HG02852 (cell line): Measurements from ENCODE around the gene KRR1.
A peak's percentile ranks its signal among the peaks of the same experiment; 100 is the strongest.
"Not testable (repeated sequence)": the region's sequence is repeated elsewhere in the genome, so short reads cannot be mapped to it uniquely, and the experiment has no call there.

Experiments used
- ATAC-seq: cut with Tn5 transposase; IDR thresholded peaks from one replicate; pipeline ENCODE4 v1.9.1; 2021; ENCODE audit warnings: mild to moderate bottlenecking, moderate library complexity; ENCODE audit not compliant: unreplicated experiment

KRR1 gene

DNA sequence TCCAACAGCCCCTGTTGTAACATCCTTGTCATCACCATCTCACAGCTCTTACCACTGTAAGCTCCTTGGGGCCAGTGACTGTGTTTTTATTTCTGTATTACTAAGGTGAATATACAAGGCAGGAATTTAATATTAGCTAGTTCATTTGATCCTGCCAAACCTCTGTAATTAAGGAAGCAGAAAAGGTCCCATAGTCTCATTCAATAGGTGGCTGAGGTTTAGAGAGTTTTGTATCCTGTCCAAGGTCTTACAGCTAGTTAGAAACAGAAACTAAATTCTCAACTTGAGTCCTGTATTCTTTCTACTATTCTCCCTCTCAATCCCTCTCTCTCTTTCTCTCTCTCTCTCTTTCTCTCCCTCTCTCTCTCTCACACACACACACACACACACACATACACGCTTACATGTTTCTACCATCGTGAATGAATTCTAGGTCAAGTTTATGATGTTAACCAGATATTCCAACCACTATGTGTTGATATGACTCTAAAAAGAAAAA is 31.4 kb downstream of the KRR1 start:
- ATAC-seq = peak; percentile 30

DNA sequence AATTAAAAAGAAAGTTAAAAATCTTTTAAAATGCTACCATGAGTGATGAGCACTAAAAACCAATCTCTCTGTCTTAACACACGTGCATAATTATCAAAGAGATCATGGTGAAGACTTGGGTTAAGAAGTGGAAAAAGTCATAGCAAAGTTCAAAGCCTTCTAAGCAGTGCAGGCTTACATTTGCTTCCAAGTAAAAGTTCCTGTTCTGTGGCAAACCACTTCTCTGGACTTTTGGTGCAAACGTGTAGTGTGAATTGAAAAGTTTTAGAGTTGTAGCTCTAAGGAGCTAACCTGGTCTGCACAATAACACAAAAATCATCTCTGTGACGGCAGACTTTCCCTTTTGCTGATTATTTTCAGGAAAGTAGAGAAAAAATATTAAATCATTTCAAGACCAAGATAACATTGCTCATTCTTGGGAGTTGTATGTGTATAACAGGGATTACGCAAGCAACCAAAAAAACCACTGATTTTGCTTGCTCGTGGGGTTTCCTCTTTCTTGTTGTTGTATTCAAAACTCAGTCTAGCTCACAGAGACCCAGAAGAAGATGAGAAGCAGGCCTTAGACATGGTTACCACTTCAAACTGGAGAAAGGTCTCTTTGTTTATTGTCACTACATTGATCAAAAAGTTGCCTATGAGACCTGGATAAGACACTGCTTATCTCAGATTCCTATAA is 33.2 kb downstream of the KRR1 start:
- ATAC-seq = peak; percentile 23

DNA sequence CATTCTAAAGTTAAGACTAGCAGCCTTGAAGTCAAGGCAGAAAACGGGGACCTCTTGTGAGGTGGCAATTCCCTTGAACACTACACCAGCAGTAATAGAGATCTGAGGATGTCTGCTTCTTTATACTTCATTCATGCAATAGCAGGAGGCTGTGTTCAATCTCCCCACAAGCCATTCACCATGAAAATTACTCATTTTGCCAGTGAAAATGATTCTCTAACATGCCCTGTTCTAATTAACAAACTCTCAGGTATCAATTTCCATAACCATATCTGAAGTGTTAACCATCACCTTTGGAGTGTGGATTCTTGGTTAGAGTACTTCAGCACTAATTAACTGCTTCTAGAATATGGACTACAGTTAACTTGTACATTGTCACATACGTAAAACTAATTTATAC is 34.3 kb downstream of the KRR1 start:
- no peak for ATAC-seq

DNA sequence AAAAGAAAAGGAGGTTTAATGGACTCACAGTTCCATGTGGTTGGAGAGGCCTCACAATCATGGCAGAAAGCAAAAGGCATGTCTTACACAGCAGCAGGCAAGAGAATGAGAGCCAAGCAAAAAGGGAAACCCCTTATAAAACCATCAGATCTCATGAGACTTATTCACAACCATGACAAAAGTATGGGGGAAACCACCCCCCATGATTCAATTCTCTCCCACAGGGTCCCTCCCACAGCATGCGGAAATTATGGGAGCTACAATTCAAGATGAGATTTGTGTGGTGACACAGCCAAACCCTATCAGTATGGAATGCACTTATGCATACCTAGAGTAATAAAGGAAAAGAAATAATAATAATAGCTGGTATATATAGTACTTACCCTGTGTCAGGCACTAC is 35.3 kb downstream of the KRR1 start:
- no peak for ATAC-seq

DNA sequence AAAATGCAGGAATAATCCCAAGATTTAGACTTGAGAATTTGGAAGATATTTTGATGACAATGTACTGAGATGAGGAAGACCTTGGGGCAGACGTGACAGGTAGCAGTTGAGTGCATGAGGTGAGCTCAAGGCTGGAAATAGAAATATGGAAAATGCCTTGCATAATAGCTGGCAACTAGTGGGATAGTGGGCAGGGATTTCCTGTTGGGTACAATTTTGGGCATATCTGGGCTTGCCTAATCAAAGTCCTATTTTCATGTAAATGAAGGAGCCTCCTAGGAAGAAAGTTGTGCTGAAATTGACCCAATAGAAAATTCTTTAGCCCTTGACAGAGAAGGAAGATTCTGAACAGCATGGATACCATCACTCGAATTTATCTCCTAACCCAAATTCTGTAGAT is 37.3 kb downstream of the KRR1 start:
- no peak for ATAC-seq

DNA sequence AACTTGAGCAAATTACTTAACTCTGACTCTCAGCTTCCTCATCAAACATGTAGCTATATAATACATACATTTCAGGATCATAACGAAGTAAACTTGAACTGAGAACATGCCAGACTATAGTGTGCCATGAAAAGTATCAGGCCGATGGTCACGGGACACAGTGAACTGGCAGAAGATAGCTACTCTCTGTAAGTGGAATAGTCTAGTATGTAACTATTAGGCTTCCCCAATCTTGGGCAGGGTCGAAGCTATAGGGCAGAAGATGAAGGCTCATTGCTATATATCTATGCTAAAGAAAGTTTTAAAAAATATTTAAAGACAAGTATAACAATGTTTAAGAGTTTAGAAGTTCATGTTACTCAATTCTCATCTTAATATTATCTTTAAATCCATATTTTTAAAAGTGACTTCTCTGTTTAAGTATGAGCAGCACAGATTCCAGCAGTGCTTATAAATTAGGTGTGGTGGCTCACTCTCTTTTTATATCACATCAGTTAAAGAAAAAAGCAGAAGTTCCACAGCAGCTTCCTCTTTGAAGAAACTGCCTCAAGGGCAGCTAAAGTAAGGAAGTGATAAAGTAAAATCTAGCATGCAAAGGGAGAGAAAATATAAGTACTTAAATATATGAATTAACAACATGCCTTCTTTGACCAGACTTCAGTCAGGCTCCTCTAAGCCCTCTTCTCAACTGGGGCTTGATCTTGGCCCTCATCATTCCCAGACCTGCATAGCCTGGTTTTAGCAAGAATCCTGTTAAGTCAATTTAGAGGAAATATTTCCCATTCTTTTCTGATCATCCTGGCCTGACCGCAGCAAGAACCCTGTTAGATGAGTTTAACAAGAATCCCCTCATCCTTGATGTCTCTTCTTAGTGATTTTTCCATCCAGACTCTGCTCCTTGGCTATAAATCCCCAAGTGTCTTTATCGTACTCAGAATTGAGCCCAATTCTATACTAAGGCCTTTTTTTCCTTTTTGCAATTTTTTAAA is 39.2 kb downstream of the KRR1 start:
- peak; percentile 77 for ATAC-seq

DNA sequence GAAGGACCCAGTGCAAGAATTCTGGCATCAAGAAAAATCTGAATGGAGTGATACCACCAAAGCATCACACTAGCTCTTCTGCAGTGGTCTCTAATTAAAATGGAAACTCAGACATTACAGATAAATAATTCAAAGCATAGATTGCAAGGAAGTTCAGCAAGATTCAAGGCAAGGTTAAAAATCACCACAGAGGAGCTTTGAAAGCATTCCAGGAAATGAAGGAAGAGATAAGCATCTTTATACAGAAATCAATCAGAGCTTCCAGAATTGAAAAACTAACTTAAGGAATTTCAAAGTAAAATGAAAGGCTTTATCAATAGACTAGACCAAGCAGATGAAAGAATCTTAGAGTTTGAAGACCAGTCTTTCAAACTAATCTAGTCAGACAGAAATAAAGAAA is 51.2 kb downstream of the KRR1 start:
- no peak for ATAC-seq

DNA sequence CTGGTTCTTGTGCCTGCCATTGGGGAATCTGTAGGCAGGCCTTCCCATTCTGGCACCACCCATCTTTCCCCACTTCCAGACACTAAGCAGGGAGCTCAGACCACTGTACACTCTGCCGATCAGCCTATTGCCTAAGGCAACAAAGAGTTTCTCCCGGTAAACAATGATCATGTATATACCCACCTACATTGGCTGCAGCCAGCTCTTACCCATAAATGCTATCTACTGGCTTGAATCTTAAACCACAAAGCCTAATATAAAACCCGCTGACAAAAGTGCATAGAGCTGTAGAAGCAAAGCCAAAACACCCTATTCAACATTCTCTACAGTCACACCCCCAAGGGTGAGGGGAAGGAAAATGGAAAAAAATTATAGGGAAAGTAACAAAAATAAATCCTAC is 51.7 kb downstream of the KRR1 start:
- ATAC-seq = no peak

DNA sequence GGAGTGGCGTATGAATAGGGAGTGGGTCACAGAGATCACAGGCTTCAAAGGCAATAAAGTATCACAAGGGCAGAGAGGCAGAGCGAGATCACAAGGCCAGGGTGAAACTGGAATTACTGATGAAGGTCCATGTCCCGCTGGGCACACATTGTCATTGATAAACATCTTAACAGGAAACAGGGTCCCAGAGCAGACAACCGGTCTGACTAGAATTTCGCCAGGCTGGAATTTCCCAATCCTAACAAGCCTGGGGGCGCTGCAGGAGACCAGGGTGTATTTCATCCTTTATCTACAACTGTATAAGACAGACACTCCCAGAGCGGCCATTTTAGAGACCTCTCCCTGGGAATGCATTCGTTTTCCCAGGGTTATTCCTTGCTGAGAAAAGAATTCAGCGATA is 53.5 kb downstream of the KRR1 start:
- not testable (repeated sequence) for ATAC-seq

DNA sequence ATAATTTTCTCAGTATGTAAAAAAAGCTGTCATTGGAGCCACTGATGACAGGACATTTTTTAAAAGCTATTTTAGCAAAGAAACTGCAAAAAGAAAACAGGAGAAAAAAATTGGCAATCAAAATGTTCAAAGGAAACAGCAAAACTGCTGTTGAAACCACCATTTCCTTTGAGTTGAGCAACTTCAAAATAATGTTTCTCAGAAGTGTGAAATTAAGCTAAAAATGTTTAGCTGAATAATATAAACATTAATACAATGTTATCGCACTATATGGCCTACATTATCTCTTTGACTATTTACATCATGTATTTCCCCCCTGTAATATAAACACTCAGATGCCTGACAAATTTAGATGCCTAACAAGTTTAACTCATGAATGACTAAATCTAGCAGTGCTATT is 54.2 kb downstream of the KRR1 start:
- ATAC-seq = no peak

DNA sequence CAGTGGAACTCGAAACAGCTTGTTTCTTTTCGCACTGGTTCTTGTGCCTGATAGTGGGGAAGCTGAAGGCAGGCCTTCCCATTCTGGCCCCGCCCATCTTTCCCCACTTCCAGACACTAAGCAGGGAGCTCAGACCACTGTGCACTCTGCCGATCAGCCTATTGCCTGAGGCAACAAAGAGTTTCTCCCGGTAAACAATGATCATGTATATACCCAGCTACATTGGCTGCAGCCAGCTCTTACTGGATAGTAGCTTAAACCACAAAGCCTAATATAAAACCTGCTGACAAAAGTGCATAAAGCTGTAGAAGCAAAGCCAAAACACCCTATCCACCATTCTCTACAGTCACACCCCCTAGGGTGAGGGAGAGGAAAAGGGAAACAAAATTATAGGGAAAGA is 55.6 kb downstream of the KRR1 start:
- ATAC-seq = no peak

DNA sequence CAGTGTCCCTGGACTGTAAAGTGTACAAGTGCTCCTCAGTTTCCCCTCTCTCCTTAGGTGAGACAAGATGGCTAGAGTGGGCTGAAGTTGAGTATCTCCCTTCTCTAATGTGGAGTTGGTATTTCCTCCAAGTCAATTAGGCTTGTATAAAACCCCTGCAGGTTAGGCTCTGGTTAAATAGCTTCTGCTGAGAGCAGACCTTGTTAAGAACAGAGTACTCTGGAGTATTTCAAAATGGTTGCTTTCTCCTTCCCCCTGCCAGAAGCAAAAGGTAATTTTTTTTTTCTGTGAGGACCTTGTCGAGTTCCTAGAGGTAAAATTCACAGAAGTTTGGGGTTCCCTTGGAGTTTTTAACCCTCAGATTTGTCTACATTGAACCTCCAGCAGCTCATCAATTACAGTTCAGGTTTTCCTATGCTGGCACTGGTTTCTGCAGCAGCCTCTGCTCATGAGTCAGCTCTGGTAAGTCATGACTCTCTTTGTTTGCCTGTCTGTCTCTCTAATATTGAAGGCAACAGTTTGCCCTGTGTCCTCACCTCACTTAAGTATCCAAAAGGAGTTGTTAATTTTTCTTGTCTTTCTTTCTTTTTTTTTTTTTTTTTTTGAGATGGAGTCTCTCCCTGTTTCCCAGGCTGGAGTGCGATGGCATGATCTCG is 58.6 kb downstream of the KRR1 start:
- no peak for ATAC-seq

DNA sequence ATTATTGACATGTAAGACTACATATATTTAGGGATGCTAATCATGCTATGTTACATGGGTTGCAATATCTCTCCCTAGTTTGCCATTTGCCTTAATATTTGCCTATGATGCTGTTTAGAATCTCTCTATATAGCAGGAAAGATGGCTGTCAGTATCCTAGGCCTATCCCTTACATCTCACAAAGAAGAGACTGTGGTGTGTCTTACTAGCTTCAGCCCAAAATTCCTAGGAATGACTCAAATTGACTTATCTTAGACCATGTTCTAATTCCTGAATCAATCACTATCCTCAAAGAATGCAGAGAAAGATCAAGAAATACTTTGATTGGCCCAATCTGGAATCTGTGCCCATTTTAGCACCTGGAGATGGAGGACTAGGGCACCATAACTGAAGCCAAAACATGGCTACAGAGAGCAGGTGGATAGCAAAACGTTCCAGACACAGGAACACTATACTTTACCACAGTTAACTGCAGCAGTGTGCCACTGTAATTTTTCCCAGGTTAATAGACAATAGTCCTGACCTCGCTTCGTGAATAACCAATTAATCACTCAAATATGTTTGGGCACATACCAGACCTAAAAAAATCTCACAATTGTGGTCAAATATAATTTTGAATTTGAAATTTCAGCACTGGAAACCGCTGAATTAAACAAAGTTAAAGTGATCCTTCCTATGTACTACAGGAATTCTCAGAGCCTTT is 63.6 kb downstream of the KRR1 start:
- ATAC-seq = no peak

DNA sequence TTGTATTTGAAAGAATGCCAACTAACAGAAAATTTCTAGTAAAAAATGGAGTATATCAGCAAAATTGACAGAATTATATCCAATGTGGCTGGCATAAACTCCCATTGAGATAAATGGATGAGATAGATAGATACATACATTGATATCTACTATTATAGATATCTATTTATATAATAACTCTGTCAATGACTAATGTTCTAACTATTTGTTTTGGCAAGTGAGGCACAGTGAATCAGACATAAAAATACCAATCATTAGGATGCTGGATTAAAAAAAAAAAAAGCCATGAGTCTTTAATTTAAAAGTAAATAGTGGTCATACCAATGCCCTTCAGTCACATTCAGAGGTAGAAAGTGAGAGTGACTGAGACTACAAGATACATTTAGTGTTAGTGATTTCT is 64.6 kb downstream of the KRR1 start:
- ATAC-seq = no peak

DNA sequence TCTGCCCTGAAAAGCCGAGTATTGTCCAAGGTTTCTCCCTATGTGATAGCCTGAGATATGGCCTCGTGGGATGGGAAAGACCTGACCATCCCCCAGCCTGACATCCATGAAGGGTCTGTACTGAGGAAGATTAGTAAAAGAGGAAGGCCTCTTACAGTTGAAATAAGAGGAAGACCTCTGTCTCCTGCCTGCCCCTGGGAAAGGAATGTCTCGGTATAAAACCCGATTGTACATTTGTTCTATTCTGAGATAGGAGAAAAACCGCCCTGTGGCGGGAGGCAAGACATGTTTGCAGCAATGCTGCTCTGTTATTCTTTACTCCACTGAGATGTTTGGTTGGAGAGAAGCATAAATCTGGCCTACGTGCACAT is 66.3 kb downstream of the KRR1 start:
- ATAC-seq = not testable (repeated sequence)

DNA sequence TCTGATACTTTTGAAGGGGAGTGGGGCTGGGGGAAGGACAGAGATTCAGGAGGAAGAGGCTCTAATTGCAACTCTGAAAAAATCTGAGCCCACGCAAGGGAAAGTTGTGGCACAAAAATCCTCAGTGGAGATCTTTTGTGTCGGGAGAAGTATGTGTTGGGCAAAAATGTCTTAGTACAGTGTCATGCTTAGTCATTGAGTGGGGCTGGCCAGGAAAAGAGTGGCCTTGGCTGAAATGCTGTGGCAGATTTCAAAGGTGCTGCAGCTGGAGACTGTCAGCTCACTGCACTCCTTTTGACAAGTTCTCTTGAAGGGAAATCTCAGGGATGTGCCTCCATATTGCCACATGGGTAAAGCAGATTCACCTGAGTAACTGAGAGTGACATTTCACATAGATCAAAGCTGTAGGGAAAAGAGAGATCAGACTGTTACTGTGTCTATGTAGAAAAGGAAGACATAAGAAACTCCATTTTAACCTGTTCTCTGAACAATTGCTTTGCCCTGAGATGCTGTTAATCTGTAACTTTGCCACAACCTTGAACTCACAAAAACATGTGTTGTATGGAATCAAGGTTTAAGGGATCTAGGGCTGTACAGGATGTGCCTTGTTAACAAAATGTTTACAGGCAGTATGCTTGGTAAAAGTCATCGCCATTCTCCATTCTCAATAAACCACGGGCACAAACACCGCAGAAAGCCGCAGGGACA is 66.8 kb downstream of the KRR1 start:
- ATAC-seq = no peak

DNA sequence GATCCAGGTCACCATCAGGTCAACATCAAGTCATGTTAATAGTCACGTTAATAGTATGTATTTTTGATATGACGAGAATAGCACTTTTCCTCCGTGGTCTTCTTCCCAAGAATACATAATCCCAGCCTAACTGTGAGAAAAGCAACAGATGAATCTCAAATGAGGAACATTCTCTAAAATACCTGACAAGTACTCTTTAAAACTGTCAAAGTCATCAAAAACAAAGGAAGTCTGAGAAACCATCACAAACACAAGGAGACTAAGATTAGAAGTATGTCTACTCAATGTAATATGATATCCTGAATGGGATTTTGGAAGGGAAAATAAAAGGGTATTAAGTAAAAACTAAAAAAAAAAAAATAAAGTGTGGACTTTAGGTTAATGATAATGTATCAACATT is 67.7 kb downstream of the KRR1 start:
- ATAC-seq = no peak

DNA sequence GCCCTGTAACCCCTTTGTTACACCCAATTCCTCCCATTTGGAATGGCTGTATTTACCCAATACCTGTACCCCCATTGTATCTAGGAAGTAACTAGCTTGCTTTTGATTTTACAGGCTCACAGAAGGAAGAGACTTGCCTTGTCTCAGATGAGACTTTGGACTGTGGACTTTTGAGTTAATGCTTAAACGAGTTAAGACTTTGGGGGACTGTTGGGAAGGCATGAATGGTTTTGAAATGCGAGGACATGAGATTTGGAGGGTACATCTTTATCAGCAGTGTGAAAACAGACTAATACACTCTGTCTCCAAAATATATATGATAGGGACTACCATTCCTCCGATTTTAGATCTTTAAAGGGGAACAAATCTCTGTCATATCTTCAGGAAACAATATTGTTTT is 69.0 kb downstream of the KRR1 start:
- ATAC-seq = not testable (repeated sequence)

DNA sequence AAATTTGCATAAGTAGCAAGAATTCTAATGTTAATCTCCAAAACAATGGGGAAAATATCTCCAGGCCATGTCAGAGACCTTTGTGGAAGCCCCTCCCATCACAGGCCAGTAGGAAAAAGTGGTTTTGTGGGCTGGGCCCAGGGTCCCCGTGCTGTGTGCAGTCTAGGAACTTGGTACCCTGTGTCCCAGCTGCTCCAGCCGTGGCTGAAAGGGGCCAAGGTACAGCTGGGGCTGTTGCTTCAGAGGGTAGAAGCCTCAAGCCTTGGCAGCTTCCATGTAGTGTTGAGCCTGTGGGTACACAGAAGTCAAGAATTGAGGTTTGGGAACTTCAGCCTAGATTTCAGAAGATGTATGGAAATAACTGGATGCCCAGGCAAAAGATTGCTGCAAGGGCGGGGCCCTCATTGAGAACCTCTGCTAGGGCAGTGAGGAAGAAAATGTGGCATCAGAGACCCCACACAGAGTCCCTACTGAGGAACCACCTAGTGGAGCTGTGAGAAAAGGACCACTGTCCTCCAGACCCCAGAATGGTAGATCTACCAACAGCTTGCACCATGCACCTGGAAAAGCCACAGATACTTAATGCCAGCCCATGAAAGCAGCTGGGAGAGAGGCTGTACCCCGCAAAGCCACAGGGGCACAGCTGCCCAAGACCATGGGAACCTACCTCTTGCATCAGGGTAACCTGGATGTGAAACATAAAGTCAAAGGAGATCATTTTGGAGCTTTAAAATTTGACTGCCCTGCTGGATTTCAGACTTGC is 69.5 kb downstream of the KRR1 start:
- ATAC-seq = not testable (repeated sequence)
